ENCODE measurements around the gene PRPF40A. TPM values are rescaled to one million over a fixed set of nuclear protein-coding genes. Genes with fewer than 3 reads are reported as not detected.
"Not testable (repeated sequence)": the region's sequence is repeated elsewhere in the genome, so short reads cannot be mapped to it uniquely, and the experiment has no call there.

Gene PRPF40A
- total RNA-seq (100 to 1,000 TPM in 2 of 5 donors, 10 to 100 TPM in 3; 69.8 to 185 (median 98.2) TPM), polyA plus RNA-seq (10 to 100 TPM; 11.3 to 25.1 (median 23.0) TPM)
- long read RNA-seq, donor 1, result 0 reads
- long read RNA-seq, donor 2, partial matches to known transcripts, result 17 of 17 reads
- long read RNA-seq, donor 2, other reads (novel, unspliced or antisense), result 0 of 17 reads
- long read RNA-seq, donor 3, partial matches to known transcripts, result 25 of 37 reads
- long read RNA-seq, donor 3, other reads (novel, unspliced or antisense), result 11 of 37 reads
- long read RNA-seq, donor 4, result 0 reads
- long read RNA-seq, donor 5, partial matches to known transcripts, result 0 of 1 reads
- long read RNA-seq, donor 5, other reads (novel, unspliced or antisense), result 0 of 1 reads
- long read RNA-seq, donor 6, result 0 reads
- long read RNA-seq, donor 7, partial matches to known transcripts, result 0 of 1 reads
- long read RNA-seq, donor 7, other reads (novel, unspliced or antisense), result 0 of 1 reads
- long read RNA-seq, donor 8, partial matches to known transcripts, result 5 of 23 reads
- long read RNA-seq, donor 8, other reads (novel, unspliced or antisense), result 18 of 23 reads
- long read RNA-seq, donor 9, partial matches to known transcripts, result 33 of 34 reads
- long read RNA-seq, donor 9, other reads (novel, unspliced or antisense), result 0 of 34 reads
- long read RNA-seq, donor 10, result 0 reads

GRCh38 chr2:152717228-152718075 is at the start of gene PRPF40A:
Gene PRPF40A, minus strand, starts transcription at chr2:152717461. Its CDS starts 22 bp downstream, at chr2:152717439.
- no peaks in the 10 kb centered on the region for H3K27me3 ChIP-seq
- peaks cover 30 to 67% (median 42%) of the 10 kb centered on the region in 4 donors for H3K4me1 ChIP-seq
- H3K27ac ChIP-seq, result peak within 1 kb of the TSS; percentile 97 to 98 (median 98)
- 0 to 1% (median 0%) methylated on average over 59 to 71 of the region's 71 CpGs for WGBS, 5 donors
- intact Hi-C loops (cut with DNase I; ENCODE audit: low total_unique reads), result no loop called here
- peaks cover 2 to 33% (median 18%) of the 10 kb centered on the region in 4 donors for H3K36me3 ChIP-seq
- peak within 1 kb of the TSS; percentile 74 to 95 (median 92) for H3K4me3 ChIP-seq
- peak in 2 of 4 donors; percentile 41 to 57 for TF ChIP-seq POLR2A (IDR thresholded peaks at IDR 0.05)
- TF ChIP-seq CTCF (IDR thresholded peaks at IDR 0.05), result peak in 1 of 7 experiments; percentile 30
- TF ChIP-seq EP300 (IDR thresholded peaks at IDR 0.05), result no peak
- TF ChIP-seq POLR2AphosphoS5 (IDR thresholded peaks at IDR 0.05), result peak; percentile 92 to 98 (median 94)
- DNase-seq, result peak; percentile 99 to 100
- H3K9me3 ChIP-seq, result no peaks in the 10 kb centered on the region

- Histone ChIP-seq H3K4me1 (no peaks in the 10 kb centered on the region), H3K27me3 (no peaks in the 10 kb centered on the region), H3K27ac (no peak overlapping the region), H3K4me3 (no peak overlapping the region), H3K36me3 (peaks cover 0 to 15% (median 3%) of the 10 kb centered on the region in 4 donors), H3K9me3 (no peaks in the 10 kb centered on the region)
- no peak for DNase-seq
- intact Hi-C loops (cut with DNase I; ENCODE audit: low total_unique reads), result no loop called here
- WGBS, 5 donors, result 30 to 57% (median 43%) methylated on average over 1 of the region's 1 CpG
- TF ChIP-seq POLR2A (IDR thresholded peaks at IDR 0.05), result no peak
Measured at GRCh38 chr2:152766928-152767327, 49.7 kb upstream of the PRPF40A start.

GRCh38 chr2:152763651-152764050 is 46.4 kb upstream of the PRPF40A start:
- peaks cover 0 to 28% (median 17%) of the 10 kb centered on the region in 4 donors for H3K36me3 ChIP-seq
- WGBS, 5 donors, result 73 to 98% (median 92%) methylated on average over 1 of the region's 1 CpG
- H3K4me3 ChIP-seq, result no peak overlapping the region
- TF ChIP-seq CTCF (IDR thresholded peaks at IDR 0.05) (no peak), POLR2AphosphoS5 (IDR thresholded peaks at IDR 0.05) (no peak), EP300 (IDR thresholded peaks at IDR 0.05) (no peak), POLR2A (IDR thresholded peaks at IDR 0.05) (no peak)
- no peak overlapping the region for H3K27ac ChIP-seq
- H3K9me3 ChIP-seq, result no peaks in the 10 kb centered on the region
- DNase-seq, result no peak
- intact Hi-C loops (cut with DNase I; ENCODE audit: low total_unique reads), result no loop called here
- no peaks in the 10 kb centered on the region for H3K4me1 ChIP-seq
- no peaks in the 10 kb centered on the region for H3K27me3 ChIP-seq

- WGBS, 5 donors, result 86 to 93% (median 92%) methylated on average over 4 of the region's 4 CpGs
- H3K36me3 ChIP-seq, result peaks cover 0 to 32% (median 21%) of the 10 kb centered on the region in 4 donors
Measured at GRCh38 chr2:152763208-152763607, 45.9 kb upstream of the PRPF40A start.

GRCh38 chr2:152762202-152762601 is 44.9 kb upstream of the PRPF40A start:
- H3K27me3 ChIP-seq, result no peaks in the 10 kb centered on the region
- 67 to 75% (median 73%) methylated on average over 5 of the region's 5 CpGs for WGBS, 5 donors
- H3K4me1 ChIP-seq, result no peaks in the 10 kb centered on the region
- intact Hi-C loops (cut with DNase I; ENCODE audit: low total_unique reads), result no loop called here
- H3K27ac ChIP-seq, result peak overlapping the region in 1 of 5 donors; percentile 20
- no peaks in the 10 kb centered on the region for H3K9me3 ChIP-seq
- H3K4me3 ChIP-seq, result no peak overlapping the region
- H3K36me3 ChIP-seq, result peaks cover 3 to 40% (median 29%) of the 10 kb centered on the region in 4 donors
- TF ChIP-seq CTCF (IDR thresholded peaks at IDR 0.05) (no peak), POLR2AphosphoS5 (IDR thresholded peaks at IDR 0.05) (peak in 2 of 3 donors; percentile 42 to 54), EP300 (IDR thresholded peaks at IDR 0.05) (no peak), POLR2A (IDR thresholded peaks at IDR 0.05) (no peak)
- peak in 1 of 2 donors; percentile 55 for DNase-seq

More at GRCh38 chr2:152763208-152763607, 45.9 kb upstream of the PRPF40A start:
- H3K27ac ChIP-seq; H3K4me3 ChIP-seq; DNase-seq; H3K4me1 ChIP-seq; intact Hi-C loops (cut with DNase I; ENCODE audit: low total_unique reads); H3K27me3 ChIP-seq; H3K9me3 ChIP-seq: not testable (repeated sequence)

Measured in stomach (tissue), 19 donors.